Stimulated activated CD8-positive, alpha-beta memory T cell treated with anti-CD3 and anti-CD28 coated beads, Interleukin-7, amount 100 ng/mL, for 1 hour (primary cell): ENCODE results near the gene ZC3H8.
"Not testable (repeated sequence)": the region's sequence is repeated elsewhere in the genome, so short reads cannot be mapped to it uniquely, and the experiment has no call there.

Experiments
- DNase-seq, 2 donors: peaks; one replicate each; pipeline ENCODE4 v3.0.0-alpha.2; 2020; ENCODE audit warnings: low read depth in 2 of 2

The ZC3H8 gene

GRCh38 chr2:112259509-112260294 is 4.9 kb upstream of the ZC3H8 start:
- DNase-seq = peak; percentile 67 to 76

GRCh38 chr2:112257575-112257974 is 2.7 kb upstream of the ZC3H8 start:
- no peak for DNase-seq

- no peak for DNase-seq
Observed at GRCh38 chr2:112256654-112257053, 1.8 kb upstream of the ZC3H8 start.

GRCh38 chr2:112255875-112256274 is 1.0 kb upstream of the ZC3H8 start:
- DNase-seq = no peak

GRCh38 chr2:112253261-112253815 is 1.5 kb downstream of the ZC3H8 start:
- DNase-seq = no peak

DNA sequence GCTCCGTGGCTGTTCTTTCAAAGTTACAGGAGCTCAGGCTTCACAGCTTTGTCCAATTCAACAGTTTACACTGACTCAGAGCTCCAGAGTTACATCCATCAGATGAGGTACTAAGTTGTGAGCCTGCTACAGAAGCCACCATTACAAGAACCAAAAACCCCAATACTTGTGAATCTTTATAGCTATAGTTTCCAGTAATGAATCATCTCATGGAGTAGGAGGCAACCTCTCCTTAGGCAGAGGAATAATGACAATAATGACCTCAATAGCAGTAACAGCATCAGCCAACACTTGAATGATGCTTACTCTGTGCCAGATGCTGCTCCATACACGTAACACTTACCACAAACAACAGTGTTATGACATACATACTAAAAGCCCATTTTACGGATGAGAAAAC is 3.6 kb downstream of the ZC3H8 start:
- DNase-seq = no peak

- DNase-seq = no peak
Observed at GRCh38 chr2:112244854-112245253, 10.0 kb downstream of the ZC3H8 start.

GRCh38 chr2:112243233-112243632 is 11.6 kb downstream of the ZC3H8 start:
- no peak for DNase-seq

DNA sequence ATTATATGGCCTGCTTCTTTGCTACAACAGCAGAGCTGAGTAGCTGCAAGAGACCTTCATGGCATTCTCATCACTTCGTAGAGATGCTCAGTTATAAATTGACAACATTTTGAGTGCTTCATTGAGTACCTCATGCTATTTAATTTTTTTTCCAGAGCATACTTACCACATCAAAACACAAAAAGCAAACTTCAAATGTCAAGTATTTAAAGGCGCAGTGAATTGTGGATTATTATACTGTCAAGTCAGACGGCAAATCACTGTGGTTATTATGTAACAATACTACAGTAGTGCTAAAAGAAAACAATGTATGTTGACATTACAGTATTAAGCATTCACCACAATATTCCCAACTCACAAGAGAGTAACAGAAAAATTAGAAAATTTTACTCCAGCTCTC is 12.5 kb downstream of the ZC3H8 start:
- DNase-seq = no peak

DNA sequence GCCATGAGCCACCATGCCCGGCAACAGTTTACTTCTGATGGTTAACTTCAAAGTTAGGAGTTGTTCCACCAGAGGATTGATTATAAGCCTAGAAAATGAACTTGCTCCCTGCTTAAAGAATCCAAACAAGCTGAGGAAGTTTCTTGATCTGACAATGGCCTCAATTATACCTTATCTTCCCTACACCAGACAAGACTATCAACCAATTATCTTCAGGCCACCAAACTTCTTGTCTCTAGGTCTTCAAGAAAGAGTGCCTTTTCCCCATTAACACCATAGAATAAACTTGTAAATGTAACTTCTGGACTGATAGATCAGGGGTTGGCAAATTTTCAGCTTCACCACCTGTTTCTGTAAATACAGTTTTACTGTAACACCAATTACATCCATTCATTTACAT is 15.0 kb downstream of the ZC3H8 start:
- no peak for DNase-seq

- no peak for DNase-seq
Observed at GRCh38 chr2:112230371-112230770, 24.5 kb downstream of the ZC3H8 start.

DNA sequence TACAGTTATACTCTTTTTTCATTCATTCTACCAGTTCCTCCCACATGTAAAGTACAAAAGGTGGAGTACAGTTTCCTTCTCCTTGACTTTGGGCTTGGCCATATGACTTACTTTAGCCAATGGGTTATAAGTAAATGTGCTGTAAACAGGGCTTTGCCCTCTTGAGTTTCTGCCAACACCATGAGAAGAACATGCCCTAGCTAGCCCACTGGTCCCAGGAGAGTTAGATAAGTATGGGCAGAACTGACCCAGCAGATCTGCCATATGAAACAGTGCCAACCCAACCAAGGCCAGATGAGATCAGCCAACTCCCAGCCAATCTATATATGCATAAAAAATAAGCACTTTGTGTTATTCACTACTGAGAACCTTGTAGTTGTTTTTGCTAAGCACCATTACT is 25.5 kb downstream of the ZC3H8 start:
- DNase-seq = no peak

- no peak for DNase-seq
Observed at GRCh38 chr2:112220831-112221230, 34.0 kb downstream of the ZC3H8 start.

GRCh38 chr2:112220186-112220585 is 34.7 kb downstream of the ZC3H8 start:
- no peak for DNase-seq

GRCh38 chr2:112217854-112218253 is 37.0 kb downstream of the ZC3H8 start:
- no peak for DNase-seq

DNA sequence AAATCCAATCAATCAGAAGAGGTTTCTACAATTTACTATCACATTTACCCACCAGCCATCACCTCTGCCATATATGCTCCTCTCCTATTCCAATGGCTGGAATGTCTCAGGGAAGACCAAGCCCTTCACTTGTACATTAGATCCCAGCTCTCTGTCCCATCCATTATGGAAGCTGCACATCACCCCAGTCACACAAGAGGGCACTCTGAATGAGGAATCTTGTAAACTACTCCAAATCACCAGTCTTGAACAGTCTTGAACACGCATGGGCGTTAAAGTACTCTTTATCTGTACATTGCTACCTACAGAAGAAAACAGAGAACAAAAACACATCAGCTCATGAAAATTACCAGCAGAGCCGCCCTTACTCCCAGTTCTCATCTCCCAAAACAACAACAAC is 38.7 kb downstream of the ZC3H8 start:
- DNase-seq = no peak

- DNase-seq = not testable (repeated sequence)
Observed at GRCh38 chr2:112207905-112208304, 46.9 kb downstream of the ZC3H8 start.

DNA sequence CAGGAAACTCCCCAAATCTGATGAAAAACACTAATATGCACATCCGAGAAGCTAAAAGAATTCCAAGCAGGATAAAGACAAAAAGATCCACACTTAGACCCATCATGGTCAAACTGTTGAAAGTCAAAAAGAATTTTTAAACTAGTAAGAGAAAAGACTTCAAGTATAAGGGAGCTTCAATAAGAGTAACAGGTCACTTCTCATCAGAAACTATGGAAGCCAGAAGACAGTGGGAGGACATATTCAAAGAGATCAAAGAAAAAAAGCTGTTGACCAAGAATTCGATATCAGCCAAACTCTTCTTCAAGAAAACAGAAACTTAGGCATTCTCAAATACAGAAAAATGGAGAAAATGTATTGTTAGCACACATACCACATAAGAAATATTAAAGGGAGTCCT is 50.4 kb downstream of the ZC3H8 start:
- DNase-seq = no peak

DNA sequence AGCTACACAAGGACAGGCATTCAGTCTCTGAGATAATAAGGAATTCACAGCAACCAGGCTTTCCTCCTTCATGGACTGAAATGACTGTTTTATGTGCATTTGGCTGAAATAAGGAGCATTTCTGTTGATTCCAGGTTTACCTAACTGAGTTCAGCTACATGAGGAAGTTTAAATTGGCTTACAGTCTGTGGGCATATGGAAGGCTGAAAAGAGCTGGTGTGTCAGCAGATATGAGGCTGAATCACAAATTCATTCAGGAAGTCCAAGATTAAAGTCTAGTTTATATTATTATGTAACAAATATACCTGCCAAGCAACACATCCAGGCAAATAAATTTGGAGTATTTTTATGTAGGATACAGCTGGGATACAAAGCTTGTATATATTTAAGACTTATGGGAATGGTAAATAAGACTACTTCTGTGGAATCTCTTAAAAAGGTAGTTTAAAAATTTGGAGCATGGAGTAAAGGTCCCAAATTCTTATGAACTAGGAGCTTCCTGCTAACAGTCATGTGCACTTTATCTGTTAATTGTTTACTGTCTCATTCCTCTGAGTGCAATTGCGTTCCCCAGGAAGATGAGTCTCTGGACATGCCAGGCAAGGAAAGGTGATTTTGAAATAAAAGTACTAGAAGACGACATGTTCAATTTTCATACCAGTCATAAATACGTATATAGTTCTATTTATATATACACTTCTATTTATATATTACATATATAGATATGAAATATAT is 53.0 kb downstream of the ZC3H8 start:
- no peak for DNase-seq

DNA sequence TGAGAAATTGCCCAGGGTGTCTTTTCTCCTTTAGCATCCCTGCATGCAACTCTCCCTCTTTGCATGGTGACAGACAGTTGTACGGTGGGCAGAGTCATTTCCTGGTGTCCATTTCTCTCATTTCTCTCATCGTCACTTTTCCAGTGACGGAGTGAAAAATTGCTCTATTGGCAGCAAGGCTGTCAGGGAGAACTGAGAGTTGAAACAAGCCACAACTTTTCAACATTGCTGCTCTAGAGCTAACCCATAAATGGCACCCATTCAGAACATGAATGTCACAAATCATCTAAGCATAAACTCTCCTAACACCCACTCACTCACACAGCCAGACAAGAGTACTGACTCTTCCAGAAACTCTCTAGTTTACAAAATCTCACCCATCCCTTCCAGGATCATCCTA is 55.7 kb downstream of the ZC3H8 start:
- DNase-seq = no peak

GRCh38 chr2:112198780-112199179 is 56.1 kb downstream of the ZC3H8 start:
- DNase-seq = no peak

- DNase-seq = no peak
Observed at GRCh38 chr2:112197868-112198267, 57.0 kb downstream of the ZC3H8 start.

DNA sequence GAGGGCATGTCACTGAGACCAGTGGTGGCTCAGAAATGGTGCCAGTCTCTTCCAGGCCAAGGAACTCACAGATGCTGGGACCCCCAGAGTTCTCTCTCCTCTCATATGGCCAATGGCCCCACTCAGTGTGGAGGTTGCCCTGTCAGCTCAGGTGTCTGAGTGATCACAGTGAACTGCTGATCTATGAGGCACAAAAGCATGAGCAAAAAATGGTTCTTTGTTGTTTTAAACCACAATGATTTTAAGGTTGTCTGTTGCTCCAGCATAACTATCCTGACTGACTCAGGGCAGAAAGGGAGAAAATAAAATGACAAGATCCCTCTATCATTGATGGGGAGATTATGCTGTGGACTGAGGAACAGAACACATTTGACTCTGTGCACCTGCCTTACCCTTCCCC is 58.9 kb downstream of the ZC3H8 start:
- DNase-seq = no peak
